Ectodermal cell (in vitro differentiated cells): ENCODE measurements around the gene NOMO2.
A peak's percentile ranks its signal among the peaks of the same experiment; 100 is the strongest.
"Not testable (repeated sequence)": the region's sequence is repeated elsewhere in the genome, so short reads cannot be mapped to it uniquely, and the experiment has no call there.

ENCODE experiments used
- H3K27ac ChIP-seq: 2 replicates; pipeline ENCODE4 v1.7.0; 2013; ENCODE audit warnings: mild to moderate bottlenecking, low read depth, low read length; ENCODE audit not compliant: insufficient read depth, poor library complexity, severe bottlenecking
- H3K27me3 ChIP-seq: 2 replicates; pipeline ENCODE4 v1.7.0; 2013; ENCODE audit warnings: mild to moderate bottlenecking, low read length; ENCODE audit not compliant: insufficient read depth, control insufficient read depth, poor library complexity, severe bottlenecking
- H3K36me3 ChIP-seq: one replicate; pipeline ENCODE4 v1.7.0; 2013; ENCODE audit warnings: low read length; ENCODE audit not compliant: control insufficient read depth, insufficient read depth
- H3K4me1 ChIP-seq: one replicate; pipeline ENCODE4 v1.7.0; 2013; ENCODE audit warnings: low read length; ENCODE audit not compliant: control insufficient read depth, insufficient read depth
- H3K4me3 ChIP-seq: 2 replicates; pipeline ENCODE4 v1.7.0; 2013; ENCODE audit warnings: low read depth, low read length, control low read depth; ENCODE audit not compliant: insufficient read depth
- H3K9me3 ChIP-seq: 2 replicates; pipeline ENCODE4 v1.7.0; 2013; ENCODE audit warnings: mild to moderate bottlenecking, low read length, moderate library complexity; ENCODE audit not compliant: control insufficient read depth
- WGBS, 2 experiments: methylation state at CpG; one replicate each; pipeline ENCODE4 v1.1.7; 2013; ENCODE audit warnings: missing lambda C conversion rate in 2 of 2; 5-methylcytosine and 5-hydroxymethylcytosine counted together

NOMO2 gene

GRCh38 chr16:18575945-18576344 lies 14.0 kb upstream of the NOMO2 start:
- H3K27ac ChIP-seq, H3K4me3 ChIP-seq, H3K4me1 ChIP-seq, H3K27me3 ChIP-seq, H3K36me3 ChIP-seq, H3K9me3 ChIP-seq: not testable (repeated sequence)
- 38 to 57% methylated on average over 1 of the region's 2 CpGs for WGBS, 2 experiments

DNA sequence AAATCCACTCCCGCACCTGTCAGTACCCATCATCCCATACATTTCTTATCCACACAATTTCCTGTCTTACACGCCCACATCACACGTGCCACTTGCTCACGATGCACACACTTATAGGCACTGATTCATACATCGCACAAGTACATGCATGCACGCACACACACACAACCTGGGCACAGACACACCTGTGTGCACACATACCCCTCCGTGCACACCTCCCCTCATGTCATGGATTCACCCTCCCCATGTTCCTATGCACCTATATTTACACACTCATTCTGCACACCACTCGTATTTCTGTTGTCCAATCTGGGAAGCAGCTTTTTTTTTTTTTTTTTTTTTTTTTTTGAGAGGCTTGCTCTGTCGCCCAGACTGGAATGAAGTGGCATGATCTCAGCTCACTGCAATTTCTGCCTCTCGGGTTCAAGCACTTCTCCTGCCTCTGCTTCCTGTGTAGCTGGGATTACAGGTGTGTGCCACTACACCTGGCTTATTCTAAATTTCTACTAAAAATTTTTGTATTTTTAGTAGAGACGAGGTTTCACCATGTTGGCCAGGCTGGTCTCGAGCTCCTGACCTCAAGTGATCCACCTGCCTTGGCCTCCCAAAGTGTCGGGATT lies 13.5 kb upstream of the NOMO2 start:
- not testable (repeated sequence) for H3K9me3 ChIP-seq, H3K27ac ChIP-seq, H3K27me3 ChIP-seq, H3K36me3 ChIP-seq, H3K4me1 ChIP-seq, H3K4me3 ChIP-seq
- 86 to 90% methylated on average over 5 to 6 of the region's 13 CpGs for WGBS, 2 experiments

DNA sequence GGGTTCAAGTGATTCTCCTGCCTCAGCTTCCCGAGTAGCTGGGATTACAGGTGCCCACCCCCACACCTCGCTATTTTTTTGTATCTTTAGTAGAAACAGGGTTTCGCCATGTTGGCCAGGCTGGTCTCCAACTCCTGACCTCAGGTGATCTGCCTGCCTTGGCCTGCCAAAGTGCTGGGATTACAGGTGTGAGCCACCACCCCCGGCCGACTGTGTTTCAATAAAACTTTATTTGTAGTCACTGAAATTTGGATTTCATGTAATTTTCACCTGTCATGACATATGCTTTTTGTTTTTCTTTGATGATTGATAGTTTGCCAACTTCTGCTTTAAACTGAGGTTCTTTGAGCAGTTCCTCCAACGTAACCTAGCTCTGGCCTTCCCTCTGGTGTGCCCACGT lies 12.0 kb upstream of the NOMO2 start:
- not testable (repeated sequence) for H3K27me3 ChIP-seq, H3K27ac ChIP-seq

GRCh38 chr16:18572973-18573372 lies 11.1 kb upstream of the NOMO2 start:
- 87% methylated on average over 3 of the region's 8 CpGs; no CpG with 5 or more reads in 1 of the 2 experiments for WGBS, 2 experiments
- not testable (repeated sequence) for H3K4me3 ChIP-seq, H3K27me3 ChIP-seq, H3K4me1 ChIP-seq, H3K36me3 ChIP-seq, H3K9me3 ChIP-seq, H3K27ac ChIP-seq

More for the DNA sequence above, 12.0 kb upstream of the NOMO2 start:
- H3K4me1 ChIP-seq, H3K9me3 ChIP-seq, H3K4me3 ChIP-seq, H3K36me3 ChIP-seq: not testable (repeated sequence)
- 67% methylated on average over 2 of the region's 7 CpGs; no CpG with 5 or more reads in 1 of the 2 experiments for WGBS, 2 experiments

DNA sequence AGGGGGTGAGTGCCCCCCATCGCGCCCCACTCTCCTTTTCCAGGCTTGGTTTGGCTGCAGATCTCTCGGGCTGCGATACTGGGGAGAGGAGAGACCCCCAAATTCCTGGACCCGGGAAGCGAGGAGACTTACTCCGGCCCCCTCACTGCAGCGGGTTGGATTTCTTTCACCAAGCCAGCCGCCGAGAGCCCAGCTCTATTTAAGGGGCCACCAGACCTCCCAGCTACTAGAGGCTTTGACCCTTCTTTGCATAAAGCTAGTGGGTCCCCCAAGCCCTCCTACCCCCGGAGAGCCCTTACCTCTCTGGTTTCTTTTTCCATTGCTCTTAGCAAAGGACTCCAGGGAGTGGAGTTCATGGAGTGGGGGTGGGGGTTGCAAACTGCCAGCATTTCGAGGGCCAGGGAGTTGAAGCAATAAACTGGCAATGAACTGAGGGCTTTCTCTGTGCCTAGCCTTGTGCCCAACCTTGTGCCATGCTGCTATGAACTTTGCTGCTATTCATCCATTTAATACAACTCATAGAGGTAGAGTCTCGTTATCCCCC lies 9.5 kb upstream of the NOMO2 start:
- not testable (repeated sequence) for H3K27me3 ChIP-seq, H3K4me1 ChIP-seq, H3K9me3 ChIP-seq, H3K27ac ChIP-seq, H3K36me3 ChIP-seq, H3K4me3 ChIP-seq
- 4 to 17% methylated on average over 6 of the region's 13 CpGs for WGBS, 2 experiments

- not testable (repeated sequence) for H3K9me3 ChIP-seq, H3K4me1 ChIP-seq, H3K36me3 ChIP-seq, H3K27ac ChIP-seq, H3K27me3 ChIP-seq, H3K4me3 ChIP-seq
- WGBS, 2 experiments: 21 to 35% methylated on average over 9 to 14 of the region's 46 CpGs
These were observed 8.8 kb upstream of the NOMO2 start for GRCh38 chr16:18570529-18571306.

- not testable (repeated sequence) for H3K4me1 ChIP-seq, H3K36me3 ChIP-seq, H3K27ac ChIP-seq, H3K9me3 ChIP-seq, H3K27me3 ChIP-seq
- 24 to 36% methylated on average over 8 to 10 of the region's 16 CpGs for WGBS, 2 experiments
- H3K4me3 ChIP-seq: peak overlapping the region; percentile 41
These were observed 1.3 kb downstream of the NOMO2 start for GRCh38 chr16:18560416-18561220.

DNA sequence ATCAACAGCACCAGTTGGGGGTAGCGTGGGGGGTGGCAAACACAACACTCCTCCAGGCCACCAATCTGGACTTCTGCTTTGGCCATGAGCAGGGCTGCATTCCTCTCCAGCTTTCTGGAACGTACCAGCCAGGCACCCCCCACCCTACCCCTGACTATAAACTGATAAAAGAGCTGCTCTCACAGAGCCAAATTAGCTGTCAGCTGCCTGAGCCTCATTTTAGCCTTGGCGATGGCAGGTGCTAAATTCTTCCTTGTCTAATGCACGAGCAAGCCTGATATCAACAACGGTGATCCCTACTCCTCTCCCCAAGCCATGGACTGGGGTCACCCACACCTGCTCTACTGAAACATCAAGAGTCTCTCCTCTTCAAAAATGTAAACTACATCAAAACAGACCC lies 8.2 kb downstream of the NOMO2 start:
- H3K4me1 ChIP-seq, H3K36me3 ChIP-seq, H3K27me3 ChIP-seq, H3K27ac ChIP-seq, H3K4me3 ChIP-seq, H3K9me3 ChIP-seq: not testable (repeated sequence)
- no CpG with 5 or more reads among the region's 5 CpGs for WGBS, 2 experiments

DNA sequence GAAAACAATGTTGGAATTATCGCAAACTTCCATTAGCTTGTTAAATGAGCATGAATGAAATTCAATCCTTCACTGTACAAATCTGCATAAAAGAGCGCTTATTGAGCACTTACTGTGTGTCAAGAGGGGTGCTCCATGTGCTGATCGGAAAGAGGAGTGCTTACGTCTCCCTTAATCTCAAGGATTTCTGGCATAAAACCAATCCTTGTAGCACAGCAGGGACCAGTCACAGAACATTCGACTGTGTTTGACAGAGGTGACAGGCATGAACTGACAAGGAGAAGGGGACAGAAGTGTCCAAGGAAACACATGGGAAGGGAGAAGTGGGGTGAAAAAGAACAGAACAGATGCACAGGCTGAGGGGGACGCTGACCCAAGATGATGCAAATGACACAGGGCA lies 14.5 kb downstream of the NOMO2 start:
- H3K9me3 ChIP-seq, H3K4me3 ChIP-seq, H3K27me3 ChIP-seq, H3K27ac ChIP-seq, H3K4me1 ChIP-seq, H3K36me3 ChIP-seq: not testable (repeated sequence)
- 85 to 95% methylated on average over 4 to 5 of the region's 6 CpGs for WGBS, 2 experiments

- H3K27ac ChIP-seq, H3K4me1 ChIP-seq, H3K4me3 ChIP-seq, H3K36me3 ChIP-seq, H3K27me3 ChIP-seq, H3K9me3 ChIP-seq: not testable (repeated sequence)
- WGBS, 2 experiments: no CpG with 5 or more reads among the region's 5 CpGs
These were observed 15.0 kb downstream of the NOMO2 start for GRCh38 chr16:18546853-18547252.
